HCT116 (cell line): ENCODE results near the gene VPS9D1. TPM values are rescaled to one million over a fixed set of nuclear protein-coding genes. Genes with fewer than 3 reads are reported as not detected.

Source experiments
- ATAC-seq: fragments of 200-7000 bp; cut with Tn5 transposase; 2 replicates; pipeline ENCODE4 v1.9.1; 2020; ENCODE audit warnings: mild to moderate bottlenecking, moderate library complexity
- BruUV-seq: library from RNA; stranded (reverse); fragments of 400-500 nt; replicated peaks from 2 replicates; lab custom pipeline; 2021; lab: Mats Ljungman, UMichigan
- CTCF ChIA-PET: fragments of 300-600 bp; sonication (Branson Sonifier 250); formaldehyde crosslinking; loops from one replicate; lab custom pipeline; 2021; ENCODE audit warnings: antibody characterized with exemption; lab: Charles Lee
- POLR2A ChIA-PET: fragments of 300-600, 350-600 bp; sonication (Branson Sonifier 250); formaldehyde crosslinking; loops from one replicate; lab custom pipeline; 2021; ENCODE audit warnings: antibody characterized with exemption; lab: Charles Lee
- RAD21 ChIA-PET, 2 experiments: fragments of 300-600 bp; sonication (Branson Sonifier 250); formaldehyde crosslinking; loops; one replicate each; lab custom pipeline; 2023; ENCODE audit warnings: low total read pairs in 2 of 2; ENCODE audit not compliant: uncharacterized antibody in 2 of 2, unreplicated experiment in 2 of 2, low non-redundant PET in 1 of 2; lab: Charles Lee
- DNase-seq: peaks from one replicate; pipeline ENCODE4 v3.0.0-alpha.2; 2010; ENCODE audit warnings: low read depth, low spot score
- H2AFZ ChIP-seq: fragments of 200-600 bp; shearing (Covaris generic), sonication (generic); 2 replicates; pipeline ENCODE4 v1.6.1; 2017; ENCODE audit warnings: low read depth, mixed run types, mixed read lengths, antibody characterized with exemption, low read length; ENCODE audit not compliant: poor library complexity, severe bottlenecking
- H3K27ac ChIP-seq: 2 replicates; pipeline ENCODE4 v1.5.1; 2012; ENCODE audit warnings: low read depth, low read length
- H3K27me3 ChIP-seq: fragments of 200-600 bp; sonication (generic); 2 replicates; pipeline ENCODE4 v1.6.1; 2016; ENCODE audit warnings: mixed run types, low read length, mixed read lengths; ENCODE audit not compliant: insufficient read depth
- H3K36me3 ChIP-seq, 2 experiments: fragments of 200-500 bp in 1 of 2; fragments of 200-600 bp in 1 of 2; sonication (Bioruptor generic) in 1 of 2; sonication (generic) in 1 of 2; 2 replicates each; pipeline versions ENCODE4 v1.5.1 to v1.6.1; 2014 to 2016; ENCODE audit warnings: low read length in 2 of 2, inconsistent platforms in 1 of 2, mixed read lengths in 1 of 2, mixed run types in 1 of 2; ENCODE audit not compliant: insufficient read depth in 2 of 2, control insufficient read depth in 1 of 2
- H3K4me1 ChIP-seq, 2 experiments: fragments of 200-600 bp in 1 of 2; sonication (generic) in 1 of 2; 2 replicates each; pipeline versions ENCODE4 v1.5.1 to v1.6.1; 2012 to 2017; ENCODE audit warnings: low read length in 2 of 2, inconsistent platforms in 1 of 2, mild to moderate bottlenecking in 1 of 2, mixed read lengths in 1 of 2, mixed run types in 1 of 2, moderate library complexity in 1 of 2; ENCODE audit not compliant: insufficient read depth in 2 of 2, control insufficient read depth in 1 of 2
- H3K4me2 ChIP-seq: fragments of 200-600 bp; sonication (generic); 2 replicates; pipeline ENCODE4 v1.6.1; 2017; ENCODE audit warnings: mixed run types, low read length, mixed read lengths
- H3K4me3 ChIP-seq, 2 experiments: fragments of 200-600 bp in 1 of 2; sonication (generic) in 1 of 2; replicated peaks in 1 of 2; 2 replicates each; pipeline ENCODE4 v1.5.1; 2011 to 2016; ENCODE audit warnings: low read length in 2 of 2, control low read depth in 1 of 2, low read depth in 1 of 2, mild to moderate bottlenecking in 1 of 2, mixed read lengths in 1 of 2, mixed run types in 1 of 2
- H3K79me2 ChIP-seq: fragments of 200-600 bp; sonication (generic); 2 replicates; pipeline ENCODE4 v1.6.1; 2017; ENCODE audit warnings: mild to moderate bottlenecking, mixed run types, low read length, moderate library complexity, mixed read lengths; ENCODE audit not compliant: insufficient read depth
- H3K9ac ChIP-seq: fragments of 200-600 bp; sonication (generic); 2 replicates; pipeline ENCODE4 v1.6.1; 2016; ENCODE audit warnings: low read length, mixed read lengths
- H3K9me2 ChIP-seq: fragments of 200-600 bp; sonication (generic), shearing (Covaris generic); 2 replicates; pipeline ENCODE4 v1.6.1; 2017; ENCODE audit warnings: mixed run types, mild to moderate bottlenecking, moderate library complexity; ENCODE audit not compliant: insufficient read depth
- H3K9me3 ChIP-seq, 2 experiments: fragments of 200-500 bp in 1 of 2; fragments of 200-600 bp in 1 of 2; sonication (Bioruptor generic) in 1 of 2; sonication (generic) in 1 of 2; 2 replicates each; pipeline ENCODE4 v1.6.1; 2014 to 2017; ENCODE audit warnings: low read length in 2 of 2, mixed read lengths in 2 of 2, inconsistent platforms in 1 of 2, low read depth in 1 of 2, mild to moderate bottlenecking in 1 of 2, mixed run types in 1 of 2, moderate library complexity in 1 of 2; ENCODE audit not compliant: control insufficient read depth in 1 of 2, insufficient read depth in 1 of 2
- H4K20me1 ChIP-seq: fragments of 200-600 bp; sonication (generic), shearing (Covaris generic); 2 replicates; pipeline ENCODE4 v1.6.1; 2017; ENCODE audit warnings: mixed run types, mild to moderate bottlenecking, moderate library complexity; ENCODE audit not compliant: insufficient read depth
- CBX3 ChIP-seq: IDR thresholded peaks from 2 replicates; pipeline ENCODE4 v1.6.1; 2012; ENCODE audit warnings: low read depth
- CTCF ChIP-seq, 3 experiments: fragments of 200-600 bp in 1 of 3; sonication (generic) in 1 of 3; IDR thresholded peaks in 2 of 3; conservative IDR thresholded peaks in 1 of 3; 2 replicates each; pipeline ENCODE4 v1.5.1; 2012 to 2017; ENCODE audit warnings: low read depth in 2 of 3, low read length in 2 of 3, antibody characterized with exemption in 1 of 3, borderline replicate concordance in 1 of 3, control low read depth in 1 of 3, mild to moderate bottlenecking in 1 of 3, mixed read lengths in 1 of 3, mixed run types in 1 of 3, moderate library complexity in 1 of 3; ENCODE audit not compliant: insufficient read depth in 1 of 3
- EGR1 ChIP-seq: IDR thresholded peaks from 2 replicates; pipeline ENCODE4 v1.6.1; 2012; ENCODE audit warnings: low read depth
- ELF1 ChIP-seq: IDR thresholded peaks from 2 replicates; pipeline ENCODE4 v1.6.1; 2012; ENCODE audit warnings: low read depth, borderline replicate concordance
- EZH2 ChIP-seq: fragments of 200-600 bp; sonication (generic); IDR thresholded peaks from 2 replicates; pipeline ENCODE4 v1.6.1; 2017; ENCODE audit warnings: antibody characterized with exemption, mixed run types
- POLR2AphosphoS5 ChIP-seq: IDR thresholded peaks from 2 replicates; pipeline ENCODE4 v1.6.1; 2011; ENCODE audit warnings: mild to moderate bottlenecking, low read depth, low read length, moderate library complexity
- RAD21 ChIP-seq: IDR thresholded peaks from 2 replicates; pipeline ENCODE4 v1.6.1; 2012; ENCODE audit warnings: low read depth, mild to moderate bottlenecking
- SP1 ChIP-seq: IDR thresholded peaks from 2 replicates; pipeline ENCODE4 v1.6.1; 2012; ENCODE audit warnings: low read depth
- ZNF274 ChIP-seq: fragments of 200-500 bp; sonication (Bioruptor generic); IDR thresholded peaks from 2 replicates; pipeline ENCODE4 v1.6.1; 2014; ENCODE audit warnings: mild to moderate bottlenecking, low read depth, low read length, inconsistent platforms
- intact Hi-C: fragments of 100-400 bp; cut with micrococcal nuclease; formaldehyde crosslinking; loops from 2 replicates; pipeline ENCODE4 v1.10.0; 2022
- total RNA-seq: library from RNA; stranded (reverse); gene quantifications from one replicate; pipeline ENCODE4 v1.2.1, GENCODE V29; 2021; ENCODE audit not compliant: unreplicated experiment
- TF ChIP-seq, protein P1 (sequence below): IDR thresholded peaks from 2 replicates; pipeline ENCODE4 v1.6.1; 2012
- TF ChIP-seq, protein P2 (sequence below): IDR thresholded peaks from 2 replicates; pipeline ENCODE4 v1.6.1; 2011; ENCODE audit warnings: mild to moderate bottlenecking, low read length, moderate library complexity; ENCODE audit not compliant: insufficient replicate concordance; ENCODE audit errors: extremely low read depth

VPS9D1 gene
- total RNA-seq, 1 experiment from 2014 or later, result 4.2 TPM

GRCh38 chr16:89709166-89709565 is 11.5 kb downstream of the VPS9D1 start:
- Histone ChIP-seq H3K4me3 (no peak overlapping the region), H4K20me1 (no peaks in the 10 kb centered on the region), H3K79me2 (peaks cover 24% of the 10 kb centered on the region), H3K36me3 (peaks cover under 1 to 6% of the 10 kb centered on the region in 2 experiments; a peak in 3 of 4 replicates), H3K9me2 (no peaks in the 10 kb centered on the region), H2AFZ (no peak overlapping the region), H3K9me3 (no peaks in the 10 kb centered on the region), H3K4me2 (no peak overlapping the region), H3K4me1 (peaks cover 6 to 29% of the 10 kb centered on the region in 2 experiments; a peak in 3 of 4 replicates), H3K9ac (no peak overlapping the region), H3K27ac (no peak overlapping the region), H3K27me3 (no peaks in the 10 kb centered on the region)
- ATAC-seq, result no peak
- ChIA-PET RAD21 (no interaction called here), POLR2A (interaction anchor here (0.9 kb wide), 1 partner anchor 9 kb away, joined by 4 read pairs; no protein-coding TSS in a partner anchor), CTCF (interaction anchor here (1.8 kb wide), 1 partner anchor 9 kb away, joined by 6 read pairs; no protein-coding TSS in a partner anchor)
- BruUV-seq, result no TSS peak
- no peak for TF ChIP-seq ZNF274
- no peak for TF ChIP-seq CBX3
- no peak for TF ChIP-seq EGR1
- DNase-seq, result no peak
- intact Hi-C loops, result no loop called here

DNA sequence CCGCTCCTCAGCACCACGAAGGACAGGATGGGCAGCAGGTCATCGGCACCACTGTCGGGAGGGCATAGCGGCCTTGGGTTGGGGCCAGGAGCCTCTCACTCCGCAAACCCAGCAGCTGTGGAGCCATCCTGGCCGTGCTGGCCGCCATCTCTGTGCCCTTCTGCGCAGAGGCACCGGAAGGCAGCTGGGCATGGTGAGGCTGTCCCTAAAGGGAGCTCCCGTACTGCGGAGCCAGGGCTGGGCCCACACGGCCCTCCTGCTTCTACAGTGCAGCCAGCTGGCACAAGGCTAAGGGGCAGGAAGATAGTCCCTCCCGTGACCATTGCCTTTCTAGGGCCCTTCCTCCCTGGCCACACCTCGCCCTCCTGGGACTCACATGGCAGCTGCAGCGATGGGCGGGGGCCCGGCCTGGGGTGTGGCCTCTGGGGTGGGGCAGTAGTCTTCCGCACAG is 12.2 kb downstream of the VPS9D1 start:
- Histone ChIP-seq H3K9ac (no peak overlapping the region), H3K9me2 (no peaks in the 10 kb centered on the region), H3K4me1 (peaks cover 6 to 28% of the 10 kb centered on the region in 2 experiments; a peak in 3 of 4 replicates), H3K4me2 (no peak overlapping the region), H4K20me1 (no peaks in the 10 kb centered on the region), H3K27ac (no peak overlapping the region), H3K79me2 (peaks cover 19% of the 10 kb centered on the region), H3K36me3 (peaks cover 0 to 2% of the 10 kb centered on the region in 2 experiments; a peak in 1 of 4 replicates), H2AFZ (no peak overlapping the region), H3K27me3 (no peaks in the 10 kb centered on the region), H3K4me3 (no peak overlapping the region), H3K9me3 (no peaks in the 10 kb centered on the region)
- ATAC-seq (no peak), DNase-seq (no peak)
- ChIA-PET CTCF (interaction anchor here (1.8 kb wide), 1 partner anchor 8 kb away, joined by 6 read pairs; no protein-coding TSS in a partner anchor), POLR2A (interaction anchor here (0.9 kb wide), 1 partner anchor 8 kb away, joined by 4 read pairs; no protein-coding TSS in a partner anchor), RAD21 (no interaction called here)
- TF ChIP-seq ELF1, result no peak
- TF ChIP-seq, protein P1, sequence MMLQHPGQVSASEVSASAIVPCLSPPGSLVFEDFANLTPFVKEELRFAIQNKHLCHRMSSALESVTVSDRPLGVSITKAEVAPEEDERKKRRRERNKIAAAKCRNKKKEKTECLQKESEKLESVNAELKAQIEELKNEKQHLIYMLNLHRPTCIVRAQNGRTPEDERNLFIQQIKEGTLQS, result no peak
- TF ChIP-seq ZNF274, result no peak
- TF ChIP-seq POLR2AphosphoS5, result no peak
- TF ChIP-seq RAD21, result no peak
- TF ChIP-seq, protein P2, sequence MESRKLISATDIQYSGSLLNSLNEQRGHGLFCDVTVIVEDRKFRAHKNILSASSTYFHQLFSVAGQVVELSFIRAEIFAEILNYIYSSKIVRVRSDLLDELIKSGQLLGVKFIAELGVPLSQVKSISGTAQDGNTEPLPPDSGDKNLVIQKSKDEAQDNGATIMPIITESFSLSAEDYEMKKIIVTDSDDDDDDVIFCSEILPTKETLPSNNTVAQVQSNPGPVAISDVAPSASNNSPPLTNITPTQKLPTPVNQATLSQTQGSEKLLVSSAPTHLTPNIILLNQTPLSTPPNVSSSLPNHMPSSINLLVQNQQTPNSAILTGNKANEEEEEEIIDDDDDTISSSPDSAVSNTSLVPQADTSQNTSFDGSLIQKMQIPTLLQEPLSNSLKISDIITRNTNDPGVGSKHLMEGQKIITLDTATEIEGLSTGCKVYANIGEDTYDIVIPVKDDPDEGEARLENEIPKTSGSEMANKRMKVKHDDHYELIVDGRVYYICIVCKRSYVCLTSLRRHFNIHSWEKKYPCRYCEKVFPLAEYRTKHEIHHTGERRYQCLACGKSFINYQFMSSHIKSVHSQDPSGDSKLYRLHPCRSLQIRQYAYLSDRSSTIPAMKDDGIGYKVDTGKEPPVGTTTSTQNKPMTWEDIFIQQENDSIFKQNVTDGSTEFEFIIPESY, result no peak
- TF ChIP-seq EGR1, result no peak
- TF ChIP-seq SP1, result no peak
- TF ChIP-seq EZH2, result no peak
- TF ChIP-seq CTCF (IDR thresholded peaks at IDR 0.05 in 2 of 3, conservative IDR thresholded peaks at IDR 0.05 in 1 of 3; ENCODE audit: borderline replicate concordance in 1 of 3, insufficient read depth in 1 of 3, low read depth in 2 of 3, low read length in 2 of 3), result no peak
- intact Hi-C loops, result no loop called here
- BruUV-seq, result no TSS peak
